Stimulated activated CD4-positive, alpha-beta T cell treated with anti-CD3 and anti-CD28 coated beads, Interleukin-1b, Interleukin-23, amount 100 ng/mL, for 1 hour (primary cell): ENCODE results near the gene LTA4H.

Experiments used
- DNase-seq, 2 donors: peaks; one replicate each; pipeline ENCODE4 v3.0.0-alpha.2; 2020; ENCODE audit warnings: low read depth in 2 of 2

LTA4H gene

GRCh38 chr12:96057986-96058553 lies 22.7 kb upstream of the LTA4H start:
- no peak for DNase-seq

GRCh38 chr12:96056646-96057455 lies 21.5 kb upstream of the LTA4H start:
- no peak for DNase-seq

GRCh38 chr12:96054244-96054610 lies 18.8 kb upstream of the LTA4H start:
- no peak for DNase-seq

- DNase-seq = no peak
These were observed 18.3 kb upstream of the LTA4H start for GRCh38 chr12:96053476-96054243.

- DNase-seq = no peak
These were observed 16.5 kb upstream of the LTA4H start for GRCh38 chr12:96051756-96052485.

- no peak for DNase-seq
These were observed 14.8 kb upstream of the LTA4H start for GRCh38 chr12:96050139-96050538.

- no peak for DNase-seq
These were observed 13.7 kb upstream of the LTA4H start for GRCh38 chr12:96049101-96049500.

- no peak for DNase-seq
These were observed 13.1 kb upstream of the LTA4H start for GRCh38 chr12:96048393-96048969.

GRCh38 chr12:96047229-96048211 lies 12.1 kb upstream of the LTA4H start:
- no peak for DNase-seq

GRCh38 chr12:96046543-96047228 lies 11.3 kb upstream of the LTA4H start:
- DNase-seq = no peak

GRCh38 chr12:96045566-96045965 lies 10.2 kb upstream of the LTA4H start:
- DNase-seq = no peak

- no peak for DNase-seq
These were observed 9.5 kb upstream of the LTA4H start for GRCh38 chr12:96044943-96045290.

GRCh38 chr12:96044017-96044942 lies 8.9 kb upstream of the LTA4H start:
- DNase-seq = no peak

- no peak for DNase-seq
These were observed 5.8 kb upstream of the LTA4H start for GRCh38 chr12:96041181-96041580.

- DNase-seq = no peak
These were observed 5.1 kb upstream of the LTA4H start for GRCh38 chr12:96040305-96041133.

- DNase-seq = no peak
These were observed 4.1 kb upstream of the LTA4H start for GRCh38 chr12:96039516-96039915.

- DNase-seq = no peak
These were observed 1.5 kb upstream of the LTA4H start for GRCh38 chr12:96036765-96037455.
